ENCODE results near the gene CASKIN1.

Gene CASKIN1

GRCh38 chr16:2152695-2153506 lies 43.5 kb downstream of the CASKIN1 start:
- Histone ChIP-seq H3K27ac (ENCODE audit: low read length) (no peak overlapping the region), H2AFZ (ENCODE audit: low read depth, low read length) (no peak overlapping the region), H3K4me2 (ENCODE audit: insufficient read depth, low read length) (peak overlapping the region; percentile 86), H3K27me3 (ENCODE audit: insufficient read depth, low read length, poor library complexity) (no peaks in the 10 kb centered on the region), H3K36me3 (ENCODE audit: insufficient read depth, low read length) (peaks cover 34% of the 10 kb centered on the region), H3K9ac (ENCODE audit: low read depth, low read length) (peak overlapping the region; percentile 89), H4K20me1 (ENCODE audit: insufficient read depth, low read length) (peaks cover 83% of the 10 kb centered on the region), H3K79me2 (ENCODE audit: insufficient read depth, low read length) (peaks cover 53% of the 10 kb centered on the region), H3K9me3 (ENCODE audit: insufficient read depth, low read length, severe bottlenecking) (no peaks in the 10 kb centered on the region), H3K4me3 (ENCODE audit: low read depth in 1 of 2, low read length in 2 of 2) (peak overlapping the region in 1 of 2 experiments; percentile 95; a peak in 3 of 4 replicates), H3K4me1 (ENCODE audit: insufficient read depth, low read length) (peaks cover 60% of the 10 kb centered on the region)
- DNase-seq (no peak), ATAC-seq (ENCODE audit: insufficient read depth, low read depth) (no peak)
- TF ChIP-seq EZH2 (IDR thresholded peaks at IDR 0.05; ENCODE audit: borderline replicate concordance, low read depth, low read length, severe bottlenecking) (no peak), CTCF (IDR thresholded peaks at IDR 0.05; ENCODE audit: borderline replicate concordance, extremely low read depth, low read length, poor library complexity, severe bottlenecking) (no peak)

GRCh38 chr16:2151188-2152091 lies 45.0 kb downstream of the CASKIN1 start:
- Histone ChIP-seq H3K4me3 (ENCODE audit: low read depth in 1 of 2, low read length in 2 of 2) (no peak overlapping the region), H3K36me3 (ENCODE audit: insufficient read depth, low read length) (peaks cover 32% of the 10 kb centered on the region), H3K79me2 (ENCODE audit: insufficient read depth, low read length) (peaks cover 39% of the 10 kb centered on the region), H3K4me2 (ENCODE audit: insufficient read depth, low read length) (no peak overlapping the region), H2AFZ (ENCODE audit: low read depth, low read length) (no peak overlapping the region), H4K20me1 (ENCODE audit: insufficient read depth, low read length) (peaks cover 78% of the 10 kb centered on the region), H3K4me1 (ENCODE audit: insufficient read depth, low read length) (peaks cover 45% of the 10 kb centered on the region), H3K27me3 (ENCODE audit: insufficient read depth, low read length, poor library complexity) (no peaks in the 10 kb centered on the region), H3K9me3 (ENCODE audit: insufficient read depth, low read length, severe bottlenecking) (no peaks in the 10 kb centered on the region), H3K27ac (ENCODE audit: low read length) (no peak overlapping the region), H3K9ac (ENCODE audit: low read depth, low read length) (no peak overlapping the region)
- DNase-seq: no peak
- no peak for ATAC-seq (ENCODE audit: insufficient read depth, low read depth)
- TF ChIP-seq EZH2 (IDR thresholded peaks at IDR 0.05; ENCODE audit: borderline replicate concordance, low read depth, low read length, severe bottlenecking) (no peak), CTCF (IDR thresholded peaks at IDR 0.05; ENCODE audit: borderline replicate concordance, extremely low read depth, low read length, poor library complexity, severe bottlenecking) (no peak)

- Histone ChIP-seq H3K4me2 (ENCODE audit: insufficient read depth, low read length) (0 out of 2 replicates have a peak overlapping the region, but pooled peaks have one; percentile 58), H3K79me2 (ENCODE audit: insufficient read depth, low read length) (peaks cover 32% of the 10 kb centered on the region), H3K9me3 (ENCODE audit: insufficient read depth, low read length, severe bottlenecking) (no peaks in the 10 kb centered on the region), H3K9ac (ENCODE audit: low read depth, low read length) (no peak overlapping the region; the same call in 1 of the 2 replicates), H2AFZ (ENCODE audit: low read depth, low read length) (no peak overlapping the region), H4K20me1 (ENCODE audit: insufficient read depth, low read length) (peaks cover 74% of the 10 kb centered on the region), H3K4me1 (ENCODE audit: insufficient read depth, low read length) (peaks cover 44% of the 10 kb centered on the region), H3K27ac (ENCODE audit: low read length) (no peak overlapping the region), H3K36me3 (ENCODE audit: insufficient read depth, low read length) (peaks cover 32% of the 10 kb centered on the region), H3K27me3 (ENCODE audit: insufficient read depth, low read length, poor library complexity) (no peaks in the 10 kb centered on the region), H3K4me3 (ENCODE audit: low read depth in 1 of 2, low read length in 2 of 2) (no peak overlapping the region)
- no peak for DNase-seq
- ATAC-seq (ENCODE audit: insufficient read depth, low read depth): no peak
- TF ChIP-seq CTCF (IDR thresholded peaks at IDR 0.05; ENCODE audit: borderline replicate concordance, extremely low read depth, low read length, poor library complexity, severe bottlenecking) (no peak), EZH2 (IDR thresholded peaks at IDR 0.05; ENCODE audit: borderline replicate concordance, low read depth, low read length, severe bottlenecking) (no peak)
Measured at GRCh38 chr16:2150418-2151187, 45.8 kb downstream of the CASKIN1 start.

Measured in DND-41 (cell line).